ENCODE measurements around the gene SLC9A9. TPM values are rescaled to one million over a fixed set of nuclear protein-coding genes. Genes with fewer than 3 reads are reported as not detected.

The SLC9A9 gene
- total and polyA plus RNA-seq, 2 of the 8 experiments (the other 6 are each of a cell fraction or from before 2014, with no cell fraction given): 0.48 to 1.1 TPM

DNA sequence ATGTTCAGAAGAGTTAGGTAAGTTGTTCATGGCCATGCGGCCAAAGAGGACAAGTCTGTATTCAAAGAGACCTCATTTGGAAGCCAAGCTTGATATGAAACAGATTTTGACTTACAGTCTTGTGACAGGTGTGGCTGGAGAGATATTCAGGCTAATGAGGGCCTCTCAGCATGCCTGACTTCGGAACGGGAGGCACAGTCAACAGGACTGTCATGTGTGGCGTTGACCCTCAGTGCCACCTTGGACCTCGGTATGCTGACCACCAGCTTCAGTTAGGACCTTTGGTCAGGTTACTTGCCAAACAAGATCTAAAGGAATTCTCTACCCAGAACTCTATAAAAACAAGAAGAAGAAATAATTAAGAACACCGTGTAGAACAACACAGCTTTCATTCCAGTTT is 604.6 kb downstream of the SLC9A9 start:
- H3K4me3 ChIP-seq (ENCODE audit: extremely low read depth in 1 of 4, insufficient read depth in 2 of 4, low read depth in 3 of 4, low read length in 4 of 4): no peak overlapping the region
- H3K27ac ChIP-seq (ENCODE audit: low read depth, low read length): no peak overlapping the region
- H3K27me3 ChIP-seq (replicated peaks in 1 of 4; ENCODE audit: control insufficient read depth in 3 of 4, extremely low read depth in 1 of 4, insufficient read depth in 3 of 4, low read length in 3 of 4): no peaks in the 10 kb centered on the region
- no peak overlapping the region for H2AFZ ChIP-seq (ENCODE audit: low read length)
- no peaks in the 10 kb centered on the region for H3K36me3 ChIP-seq (ENCODE audit: control insufficient read depth in 2 of 4, insufficient read depth in 4 of 4, low read length in 3 of 4)
- ChIA-PET CTCF (ENCODE audit: partially characterized antibody) (interaction anchor here (1.2 to 1.4 kb wide), 2 partner anchors 190 to 406 kb away, joined by 3 to 4 read pairs; no protein-coding TSS in a partner anchor), POLR2A (ENCODE audit: partially characterized antibody) (no interaction called here)
- no peaks in the 10 kb centered on the region for H3K79me1 ChIP-seq (ENCODE audit: low read depth, low read length)
- no peaks in the 10 kb centered on the region for H3K79me2 ChIP-seq (ENCODE audit: control insufficient read depth in 1 of 2, insufficient read depth in 2 of 2, low read length in 2 of 2)
- no peaks in the 10 kb centered on the region for H4K20me1 ChIP-seq (replicated peaks in 1 of 2; ENCODE audit: control insufficient read depth in 1 of 2, insufficient read depth in 2 of 2, low read length in 2 of 2)
- peaks cover 0 to 3% (median 0%) of the 10 kb centered on the region in 4 experiments; a peak in 1 of 7 replicates for H3K4me1 ChIP-seq (replicated peaks in 1 of 4; ENCODE audit: control insufficient read depth in 3 of 4, insufficient read depth in 4 of 4, low read length in 3 of 4)
- no peak overlapping the region for H2BK5ac ChIP-seq (ENCODE audit: low read depth, low read length)
- no peak overlapping the region for H3K56ac ChIP-seq (replicated peaks; ENCODE audit: insufficient read length, low read depth, low read length)
- H4K8ac ChIP-seq (ENCODE audit: extremely low read depth, insufficient read depth, low read length): no peak overlapping the region
- H3K9me3 ChIP-seq (ENCODE audit: insufficient read depth in 2 of 2, low read depth in 1 of 2, low read length in 1 of 2): no peaks in the 10 kb centered on the region
- no peak overlapping the region for H2AK5ac ChIP-seq (ENCODE audit: low read depth, low read length)
- no peak overlapping the region for H3K18ac ChIP-seq (ENCODE audit: extremely low read depth, low read length)
- H3K4me2 ChIP-seq (ENCODE audit: insufficient read depth in 1 of 2, low read depth in 2 of 2, low read length in 2 of 2): no peak overlapping the region
- H3K23me2 ChIP-seq (ENCODE audit: low read depth, low read length): no peaks in the 10 kb centered on the region
- no peak overlapping the region for H3K23ac ChIP-seq (ENCODE audit: insufficient read length)
- no peak overlapping the region for H3K9ac ChIP-seq (replicated peaks in 1 of 4; ENCODE audit: extremely low read depth in 1 of 4, low read depth in 3 of 4, low read length in 3 of 4)
- DNase-seq (ENCODE audit: low read depth in 1 of 2, low spot score in 2 of 2): no peak
- WGBS, 2 experiments (ENCODE audit: extremely low coverage in 1 of 2, insufficient coverage in 1 of 2, insufficient read length in 1 of 2, insufficient replicate concordance in 2 of 2, low coverage in 1 of 2, low lambda C conversion rate in 2 of 2, missing lambda C conversion rate in 1 of 2): 88% methylated on average over 6 of the region's 6 CpGs; no CpG with 5 or more reads in 1 of the 2 experiments
- no peak overlapping the region for H4K91ac ChIP-seq (replicated peaks; ENCODE audit: insufficient read length, low read length)
- H3K14ac ChIP-seq (ENCODE audit: insufficient read length): no peak overlapping the region
- no peak overlapping the region for H2BK12ac ChIP-seq (ENCODE audit: low read depth, low read length)
- no peak overlapping the region for H4K5ac ChIP-seq (ENCODE audit: insufficient read length, low read depth, low read length)
- H3K4ac ChIP-seq (replicated peaks; ENCODE audit: insufficient read length, low read depth, low read length): no peak overlapping the region
- no peak for FAIRE-seq
- no peak overlapping the region for H2BK15ac ChIP-seq (ENCODE audit: low read length)
- H2BK20ac ChIP-seq (ENCODE audit: low read length): no peak overlapping the region
- H2BK120ac ChIP-seq (replicated peaks; ENCODE audit: low read depth, low read length): no peak overlapping the region
- TF ChIP-seq POLR2A (IDR thresholded peaks at IDR 0.05; ENCODE audit: control extremely low read depth in 1 of 2, low read depth in 2 of 2, low read length in 2 of 2) (no peak), CREB1 (IDR thresholded peaks at IDR 0.05) (no peak), BACH1 (IDR thresholded peaks at IDR 0.05; ENCODE audit: low read length) (no peak), EZH2 (IDR thresholded peaks at IDR 0.05; ENCODE audit: low read depth, low read length, severe bottlenecking) (no peak), ASH2L (IDR thresholded peaks at IDR 0.05; ENCODE audit: low read length) (no peak), TAF1 (IDR thresholded peaks at IDR 0.05; ENCODE audit: low read depth, low read length) (no peak), TAF7 (optimal IDR thresholded peaks at IDR 0.05; ENCODE audit: borderline replicate concordance, low read depth, low read length) (no peak), SRF (IDR thresholded peaks at IDR 0.05; ENCODE audit: low read depth, low read length) (no peak), TBP (IDR thresholded peaks at IDR 0.05; ENCODE audit: low read depth, low read length) (no peak), EP300 (IDR thresholded peaks at IDR 0.05; ENCODE audit: borderline replicate concordance in 1 of 2, low read depth in 2 of 2, low read length in 2 of 2) (no peak)
- TF ChIP-seq, protein P1, sequence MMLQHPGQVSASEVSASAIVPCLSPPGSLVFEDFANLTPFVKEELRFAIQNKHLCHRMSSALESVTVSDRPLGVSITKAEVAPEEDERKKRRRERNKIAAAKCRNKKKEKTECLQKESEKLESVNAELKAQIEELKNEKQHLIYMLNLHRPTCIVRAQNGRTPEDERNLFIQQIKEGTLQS (IDR thresholded peaks at IDR 0.05; ENCODE audit: insufficient read depth, low read depth, low read length): no peak
- TF ChIP-seq, protein P2, sequence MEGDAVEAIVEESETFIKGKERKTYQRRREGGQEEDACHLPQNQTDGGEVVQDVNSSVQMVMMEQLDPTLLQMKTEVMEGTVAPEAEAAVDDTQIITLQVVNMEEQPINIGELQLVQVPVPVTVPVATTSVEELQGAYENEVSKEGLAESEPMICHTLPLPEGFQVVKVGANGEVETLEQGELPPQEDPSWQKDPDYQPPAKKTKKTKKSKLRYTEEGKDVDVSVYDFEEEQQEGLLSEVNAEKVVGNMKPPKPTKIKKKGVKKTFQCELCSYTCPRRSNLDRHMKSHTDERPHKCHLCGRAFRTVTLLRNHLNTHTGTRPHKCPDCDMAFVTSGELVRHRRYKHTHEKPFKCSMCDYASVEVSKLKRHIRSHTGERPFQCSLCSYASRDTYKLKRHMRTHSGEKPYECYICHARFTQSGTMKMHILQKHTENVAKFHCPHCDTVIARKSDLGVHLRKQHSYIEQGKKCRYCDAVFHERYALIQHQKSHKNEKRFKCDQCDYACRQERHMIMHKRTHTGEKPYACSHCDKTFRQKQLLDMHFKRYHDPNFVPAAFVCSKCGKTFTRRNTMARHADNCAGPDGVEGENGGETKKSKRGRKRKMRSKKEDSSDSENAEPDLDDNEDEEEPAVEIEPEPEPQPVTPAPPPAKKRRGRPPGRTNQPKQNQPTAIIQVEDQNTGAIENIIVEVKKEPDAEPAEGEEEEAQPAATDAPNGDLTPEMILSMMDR (IDR thresholded peaks at IDR 0.05; ENCODE audit: control extremely low read depth in 1 of 3, insufficient read depth in 1 of 3, low read depth in 1 of 3, low read length in 3 of 3): no peak
